Fibroblast of mammary gland (primary cell): ENCODE results near the gene EFL1.
"Not testable (repeated sequence)": the region's sequence is repeated elsewhere in the genome, so short reads cannot be mapped to it uniquely, and the experiment has no call there.

ENCODE experiments used
- DNase-seq: peaks from one replicate; pipeline ENCODE4 v3.0.0-alpha.2; 2010; ENCODE audit warnings: low read depth
- H3K4me3 ChIP-seq: 2 replicates; pipeline ENCODE4 v1.5.1; 2011; ENCODE audit warnings: low read depth, mild to moderate bottlenecking, low read length, moderate library complexity; ENCODE audit not compliant: control insufficient read depth
- TF ChIP-seq, protein P1 (sequence below): conservative IDR thresholded peaks from 2 replicates; pipeline ENCODE4 v1.5.1; 2011; ENCODE audit warnings: low read depth, low read length, inconsistent platforms; ENCODE audit not compliant: control insufficient read depth, insufficient read depth

The EFL1 gene

DNA sequence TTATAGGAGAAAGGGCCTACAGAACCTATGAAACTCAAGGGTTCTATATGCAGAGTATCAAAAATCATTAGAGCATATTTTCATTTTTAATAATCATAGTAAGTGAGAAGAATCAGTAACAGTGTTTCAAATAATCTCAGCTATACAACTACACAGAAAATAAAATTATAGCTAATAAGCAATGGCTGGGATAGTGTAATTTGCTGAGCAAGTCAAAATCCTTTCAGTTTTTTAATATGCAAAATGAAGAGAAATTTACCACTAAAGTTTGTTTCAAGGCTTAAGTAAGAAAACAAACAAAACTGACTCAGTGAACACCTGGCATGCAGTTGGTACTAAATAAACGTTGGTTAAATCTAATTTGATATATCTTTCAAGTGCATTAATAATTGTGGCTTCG is 66.2 kb downstream of the EFL1 start:
- TF ChIP-seq, protein P1, sequence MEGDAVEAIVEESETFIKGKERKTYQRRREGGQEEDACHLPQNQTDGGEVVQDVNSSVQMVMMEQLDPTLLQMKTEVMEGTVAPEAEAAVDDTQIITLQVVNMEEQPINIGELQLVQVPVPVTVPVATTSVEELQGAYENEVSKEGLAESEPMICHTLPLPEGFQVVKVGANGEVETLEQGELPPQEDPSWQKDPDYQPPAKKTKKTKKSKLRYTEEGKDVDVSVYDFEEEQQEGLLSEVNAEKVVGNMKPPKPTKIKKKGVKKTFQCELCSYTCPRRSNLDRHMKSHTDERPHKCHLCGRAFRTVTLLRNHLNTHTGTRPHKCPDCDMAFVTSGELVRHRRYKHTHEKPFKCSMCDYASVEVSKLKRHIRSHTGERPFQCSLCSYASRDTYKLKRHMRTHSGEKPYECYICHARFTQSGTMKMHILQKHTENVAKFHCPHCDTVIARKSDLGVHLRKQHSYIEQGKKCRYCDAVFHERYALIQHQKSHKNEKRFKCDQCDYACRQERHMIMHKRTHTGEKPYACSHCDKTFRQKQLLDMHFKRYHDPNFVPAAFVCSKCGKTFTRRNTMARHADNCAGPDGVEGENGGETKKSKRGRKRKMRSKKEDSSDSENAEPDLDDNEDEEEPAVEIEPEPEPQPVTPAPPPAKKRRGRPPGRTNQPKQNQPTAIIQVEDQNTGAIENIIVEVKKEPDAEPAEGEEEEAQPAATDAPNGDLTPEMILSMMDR = no peak
- no peak for DNase-seq
- no peak overlapping the region for H3K4me3 ChIP-seq

DNA sequence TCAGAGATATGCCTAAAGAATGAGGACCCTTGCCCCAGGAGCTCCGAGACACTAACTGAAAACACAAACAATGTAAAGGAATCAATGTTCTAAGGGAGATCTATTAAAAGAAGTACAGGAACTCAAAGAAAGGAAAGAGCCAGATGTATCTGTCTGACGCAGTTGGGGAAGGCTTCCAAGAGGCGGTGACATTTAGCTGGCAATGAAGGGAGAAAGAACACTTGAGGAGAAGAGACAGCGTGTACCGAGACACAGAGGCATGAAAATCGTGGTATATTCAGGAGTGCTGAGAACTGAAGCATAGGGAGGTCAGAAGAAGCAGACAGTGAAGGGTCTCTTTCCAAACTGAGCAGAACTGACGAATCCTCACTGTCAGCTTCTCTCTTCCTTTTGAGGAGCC is 66.7 kb downstream of the EFL1 start:
- not testable (repeated sequence) for DNase-seq, H3K4me3 ChIP-seq

DNA sequence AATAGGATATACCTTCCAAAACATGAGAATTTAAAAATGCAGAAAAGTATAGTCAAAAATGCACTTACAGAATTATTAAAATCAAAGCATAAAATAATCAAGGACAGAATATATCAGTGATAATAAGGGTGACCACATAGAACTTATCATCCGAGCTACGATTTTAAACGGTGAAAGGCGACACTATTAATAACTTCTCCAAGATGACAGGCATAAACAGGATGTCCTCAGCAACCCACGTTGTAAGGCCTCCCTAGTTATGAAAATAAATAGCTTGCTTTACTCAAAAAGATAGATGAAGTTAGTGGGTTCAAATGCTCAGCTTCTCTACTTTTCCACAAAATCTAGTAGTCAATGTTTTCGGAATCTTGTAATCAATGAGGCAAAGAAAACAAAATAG is 68.0 kb downstream of the EFL1 start:
- H3K4me3 ChIP-seq = not testable (repeated sequence)

DNA sequence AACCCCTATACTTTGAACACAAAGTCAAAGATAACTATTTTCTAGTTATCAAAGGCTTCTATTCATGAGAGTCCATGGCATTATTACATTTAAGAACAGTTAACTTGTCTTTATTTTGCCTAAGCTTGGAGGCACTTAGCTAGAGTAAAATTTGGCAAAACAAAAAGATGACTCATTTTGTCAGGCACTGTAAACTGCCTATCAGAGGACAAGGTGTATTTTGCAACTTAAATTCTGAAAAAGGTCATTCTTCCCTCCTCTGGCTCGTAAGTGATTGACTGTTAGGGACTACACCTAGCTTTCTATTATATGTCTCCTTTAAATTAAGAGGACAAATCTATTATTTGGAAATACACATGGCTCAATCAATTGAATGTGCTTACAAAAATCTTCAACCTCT is 69.1 kb downstream of the EFL1 start:
- DNase-seq, H3K4me3 ChIP-seq: not testable (repeated sequence)

More for the DNA sequence above, 68.0 kb downstream of the EFL1 start:
- not testable (repeated sequence) for DNase-seq

DNA sequence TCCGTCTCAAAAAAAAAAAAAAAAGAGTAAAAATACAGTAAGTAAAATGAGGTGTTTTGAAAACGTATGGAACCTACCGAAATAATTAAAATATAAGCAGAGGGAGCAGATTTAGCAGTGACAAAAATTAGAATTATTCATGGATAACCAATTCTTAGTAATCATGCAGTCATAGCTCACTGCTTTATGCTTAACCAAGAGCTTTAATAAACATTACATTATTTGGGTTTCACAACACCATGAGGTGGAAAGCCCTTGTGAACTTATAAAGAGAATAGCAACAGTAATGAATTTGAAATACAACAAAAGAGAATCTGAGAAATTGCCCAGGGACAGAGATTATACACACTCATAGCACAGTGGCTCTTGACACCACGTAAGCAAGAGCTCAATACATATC is 70.1 kb downstream of the EFL1 start:
- H3K4me3 ChIP-seq = not testable (repeated sequence)
- DNase-seq = peak; percentile 55

DNA sequence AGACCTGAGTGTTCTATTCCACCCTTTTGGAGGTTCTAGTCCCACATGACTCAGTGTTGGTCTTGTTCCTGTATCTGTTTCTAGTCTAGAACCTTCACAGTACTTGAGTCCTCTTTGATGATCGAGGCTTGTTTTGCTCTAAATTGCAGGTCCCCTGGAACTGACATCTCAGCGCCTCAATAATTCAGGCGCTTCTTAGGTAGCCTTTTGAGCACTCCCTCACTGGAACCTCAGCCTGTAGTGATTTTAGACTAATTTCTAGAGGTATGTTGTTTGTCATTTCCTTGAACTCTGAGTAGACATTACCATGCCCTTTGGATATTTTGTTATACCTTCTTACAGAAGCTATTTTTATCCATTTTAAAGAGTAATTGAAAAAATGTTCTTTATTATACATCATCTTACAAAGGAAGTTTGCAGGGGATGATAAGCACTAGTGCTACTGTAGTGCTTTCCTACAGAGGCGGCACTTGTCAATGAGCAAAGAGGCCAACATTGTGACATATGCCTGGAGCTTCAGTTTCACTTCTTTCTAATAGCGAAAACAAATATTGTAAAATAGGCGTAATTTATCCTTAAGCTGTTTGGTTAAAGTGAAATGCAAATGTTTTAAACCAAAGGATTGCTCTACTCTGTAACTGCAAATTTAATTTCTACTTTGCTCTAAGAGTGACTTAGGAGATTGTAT is 75.7 kb downstream of the EFL1 start:
- no peak overlapping the region for H3K4me3 ChIP-seq
- TF ChIP-seq, protein P1 = no peak
- DNase-seq = no peak

DNA sequence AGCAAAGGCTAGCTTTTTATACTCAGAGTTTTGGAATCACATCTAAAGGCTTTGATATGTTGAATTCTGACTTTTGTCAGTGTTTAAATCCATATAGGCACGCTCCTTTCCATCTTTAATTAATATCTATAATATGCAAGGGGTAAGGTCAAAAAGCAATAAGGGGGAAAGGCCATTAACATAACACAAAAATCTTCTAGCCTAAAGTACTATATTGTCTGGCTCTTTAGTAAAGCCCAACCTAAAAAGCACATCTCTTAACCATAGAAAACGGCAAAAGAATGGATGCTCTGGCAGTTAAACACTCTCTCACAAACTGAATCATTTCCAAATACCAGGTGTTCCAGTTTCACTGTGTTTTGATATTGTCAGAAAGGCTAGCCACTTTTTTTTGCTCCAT is 76.4 kb downstream of the EFL1 start:
- H3K4me3 ChIP-seq = no peak overlapping the region
- no peak for DNase-seq
- TF ChIP-seq, protein P1 = no peak

DNA sequence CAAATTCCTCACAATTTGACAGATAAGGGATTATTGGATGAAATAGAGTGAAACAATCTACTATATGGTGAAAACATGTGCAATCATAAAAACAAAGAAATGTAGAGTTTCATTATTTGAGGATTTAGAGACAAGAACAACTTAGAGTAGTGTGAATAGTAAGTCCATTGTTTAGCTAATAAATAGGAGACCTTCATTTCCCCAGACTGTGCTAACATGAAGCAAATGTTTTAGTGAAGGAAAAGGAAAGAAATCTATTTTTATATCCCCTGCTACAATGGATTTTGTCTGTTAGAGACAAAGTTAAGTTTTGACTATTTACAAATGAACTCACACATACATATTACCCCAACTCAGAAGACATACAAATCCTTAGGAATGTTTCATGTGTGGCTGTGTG is 77.8 kb downstream of the EFL1 start:
- no peak overlapping the region for H3K4me3 ChIP-seq
- no peak for DNase-seq
- TF ChIP-seq, protein P1 = no peak

DNA sequence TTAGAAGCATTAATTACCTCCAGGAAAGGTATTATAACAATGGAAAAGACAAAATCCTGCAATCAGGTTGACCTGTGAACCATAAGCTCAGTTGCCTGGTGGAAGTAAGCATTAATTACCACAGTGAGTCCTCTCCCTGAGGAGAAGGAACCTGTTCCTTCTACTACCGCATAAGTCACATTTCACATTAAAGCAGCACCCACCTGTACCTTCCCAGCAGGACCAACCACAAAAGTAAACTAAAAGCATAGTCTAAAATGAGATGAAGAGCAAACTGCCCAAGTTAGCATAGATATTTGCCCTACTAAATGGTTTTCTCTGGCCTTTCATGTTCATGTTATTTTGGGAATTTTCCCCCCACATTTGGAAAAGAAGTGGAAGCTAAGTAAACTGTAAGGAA is 78.2 kb downstream of the EFL1 start:
- H3K4me3 ChIP-seq = no peak overlapping the region
- DNase-seq = no peak
- TF ChIP-seq, protein P1 = no peak
